HG03139 (cell line): ENCODE measurements around the gene CLNK.

Experiments
- ATAC-seq: cut with Tn5 transposase; IDR thresholded peaks from one replicate; pipeline ENCODE4 v1.9.1; 2021; ENCODE audit not compliant: unreplicated experiment

Gene CLNK

GRCh38 chr4:10684631-10685030 is at the start of gene CLNK:
Gene CLNK, minus strand, starts transcription at chr4:10684768. Its CDS starts 16,899 bp downstream, at chr4:10667869.
- ATAC-seq = peak; percentile 93

GRCh38 chr4:10733481-10734062 is 49.0 kb upstream of the CLNK start:
- ATAC-seq = no peak

GRCh38 chr4:10732914-10733415 is 48.4 kb upstream of the CLNK start:
- ATAC-seq = no peak

GRCh38 chr4:10732235-10732913 is 47.8 kb upstream of the CLNK start:
- ATAC-seq = no peak

GRCh38 chr4:10731690-10732089 is 47.1 kb upstream of the CLNK start:
- peak; percentile 32 for ATAC-seq

- no peak for ATAC-seq
These were observed 46.6 kb upstream of the CLNK start for GRCh38 chr4:10731162-10731561.

GRCh38 chr4:10730590-10730989 is 46.0 kb upstream of the CLNK start:
- ATAC-seq = peak; percentile 49

- peak; percentile 31 for ATAC-seq
These were observed 45.5 kb upstream of the CLNK start for GRCh38 chr4:10730019-10730418.

- no peak for ATAC-seq
These were observed 44.8 kb upstream of the CLNK start for GRCh38 chr4:10729366-10729765.

- ATAC-seq = no peak
These were observed 43.4 kb upstream of the CLNK start for GRCh38 chr4:10728016-10728415.

GRCh38 chr4:10727140-10727880 is 42.7 kb upstream of the CLNK start:
- no peak for ATAC-seq

- peak; percentile 92 for ATAC-seq
These were observed 38.4 kb upstream of the CLNK start for GRCh38 chr4:10722957-10723356.

GRCh38 chr4:10721616-10722015 is 37.0 kb upstream of the CLNK start:
- no peak for ATAC-seq

GRCh38 chr4:10716163-10716562 is 31.6 kb upstream of the CLNK start:
- no peak for ATAC-seq

- no peak for ATAC-seq
These were observed 31.1 kb upstream of the CLNK start for GRCh38 chr4:10715696-10716095.

- no peak for ATAC-seq
These were observed 30.6 kb upstream of the CLNK start for GRCh38 chr4:10715135-10715534.

- ATAC-seq = no peak
These were observed 29.0 kb upstream of the CLNK start for GRCh38 chr4:10713591-10713990.

- ATAC-seq = no peak
These were observed 21.7 kb upstream of the CLNK start for GRCh38 chr4:10706236-10706635.

GRCh38 chr4:10704430-10704810 is 19.9 kb upstream of the CLNK start:
- ATAC-seq = no peak

- no peak for ATAC-seq
These were observed 19.3 kb upstream of the CLNK start for GRCh38 chr4:10703766-10704429.

GRCh38 chr4:10703156-10703555 is 18.6 kb upstream of the CLNK start:
- no peak for ATAC-seq
